Testis (tissue), 2 donors: Measurements from ENCODE around the gene IL26.

ENCODE experiments used
- CTCF ChIP-seq, 3 experiments: fragments of 450-650 bp in 2 of 3; fragments of 200-600 bp in 1 of 3; sonication (generic) in 1 of 3; IDR thresholded peaks; one replicate each; pipeline ENCODE4 v1.5.1; 2016 to 2019; ENCODE audit warnings: antibody characterized with exemption in 3 of 3, mild to moderate bottlenecking in 2 of 3, moderate library complexity in 1 of 3
- POLR2A ChIP-seq: fragments of 450-650 bp; IDR thresholded peaks from one replicate; pipeline ENCODE4 v1.6.1; 2017; ENCODE audit warnings: antibody characterized with exemption, mild to moderate bottlenecking, moderate library complexity

- TF ChIP-seq POLR2A (no peak), CTCF (IDR thresholded peaks at IDR 0.05) (no peak)
Observed at GRCh38 chr12:68225576-68226476, at the start of gene IL26.
